HG02798 (cell line): Measurements from ENCODE around the gene IFT22.
A peak's percentile ranks its signal among the peaks of the same experiment; 100 is the strongest.
"Not testable (repeated sequence)": the region's sequence is repeated elsewhere in the genome, so short reads cannot be mapped to it uniquely, and the experiment has no call there.

Experiments
- ATAC-seq: cut with Tn5 transposase; IDR thresholded peaks from one replicate; pipeline ENCODE4 v1.9.1; 2021; ENCODE audit warnings: mild to moderate bottlenecking; ENCODE audit not compliant: unreplicated experiment, poor library complexity

IFT22 gene

DNA sequence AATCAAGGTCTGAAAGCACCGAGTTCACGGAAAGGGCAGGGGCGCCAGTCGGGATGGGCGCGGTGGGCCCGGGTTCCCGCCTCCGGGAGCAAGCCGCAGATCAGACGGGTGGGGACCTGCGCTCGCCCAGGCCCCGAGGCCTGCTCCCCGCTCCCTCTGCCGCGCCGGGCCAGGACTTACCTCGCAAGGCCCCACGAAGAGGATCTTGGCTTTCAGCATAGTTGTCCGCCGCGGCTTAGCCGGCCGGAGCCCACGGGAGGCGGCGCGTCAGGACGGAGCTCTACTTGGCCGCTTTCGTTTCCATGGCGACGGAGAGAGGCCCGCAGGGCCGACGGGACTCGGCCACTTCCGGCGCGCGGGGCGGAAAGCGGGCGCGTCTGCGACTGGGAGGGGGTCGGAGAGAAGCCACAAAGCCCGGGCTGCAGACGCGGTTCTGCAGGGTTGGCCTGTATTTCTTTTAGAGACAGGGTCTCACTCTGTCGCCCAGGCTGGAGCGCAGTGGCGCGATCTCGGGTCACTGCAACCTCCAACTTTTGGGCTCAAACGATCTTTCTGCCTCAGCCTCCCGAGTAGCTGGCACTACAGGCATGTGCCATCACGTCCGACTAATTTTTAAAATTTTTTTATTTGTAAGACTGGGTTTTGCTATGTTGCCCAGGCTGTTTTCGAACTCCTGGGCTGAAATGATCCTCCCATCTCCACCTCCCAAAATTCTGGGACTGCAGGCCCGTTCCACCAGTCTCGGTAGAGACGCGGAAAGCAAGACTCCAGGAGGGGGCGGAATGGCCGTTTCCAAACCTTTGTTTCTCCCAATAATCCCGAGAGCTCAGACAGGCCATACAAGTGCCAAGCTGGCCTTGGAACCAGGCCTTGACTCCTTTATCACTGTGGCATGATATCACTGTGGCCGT, at the start of gene IFT22:
IFT22 (minus strand) TSS at position 322 of the 911 bp plus-strand sequence; CDS start at position 219, 103 bp downstream.
- ATAC-seq: peak; percentile 99

- ATAC-seq: no peak
Observed at GRCh38 chr7:101370836-101371235, 49.2 kb upstream of the IFT22 start.

DNA sequence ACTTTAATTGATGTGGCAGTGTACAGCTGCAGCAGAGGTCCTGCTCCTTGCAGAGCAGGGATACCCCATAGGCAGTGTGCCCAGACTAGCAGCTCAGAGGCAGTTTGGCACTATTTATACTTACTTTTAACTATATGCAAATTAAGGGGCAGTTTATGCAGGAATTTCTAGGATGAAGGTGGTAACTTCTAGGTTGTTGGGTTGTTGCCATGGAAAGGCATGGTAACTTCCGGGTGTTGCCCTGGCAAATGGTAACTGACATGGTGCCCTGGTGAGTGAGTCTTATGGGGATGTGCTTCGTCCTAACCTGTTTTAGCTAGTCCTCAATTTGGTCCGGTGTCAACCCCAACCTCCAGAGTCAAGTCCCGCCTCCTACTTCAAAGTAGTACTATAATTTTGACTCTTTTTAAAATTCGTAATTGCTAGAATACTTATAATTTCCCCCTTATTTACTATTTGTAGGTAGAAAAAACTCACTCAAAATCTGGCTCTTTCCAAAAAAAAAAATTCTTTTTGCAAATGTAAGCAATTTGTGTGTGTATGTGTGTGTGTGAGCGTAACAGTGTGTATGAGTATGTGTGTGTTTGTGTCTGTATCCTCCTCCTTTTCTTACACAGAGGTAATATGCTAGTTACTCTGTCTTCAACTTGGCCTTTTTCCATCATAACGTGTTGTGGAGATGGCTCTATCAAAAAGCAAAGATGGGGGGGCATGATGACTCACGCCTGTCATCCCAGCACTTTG, 47.0 kb upstream of the IFT22 start:
- ATAC-seq: no peak

DNA sequence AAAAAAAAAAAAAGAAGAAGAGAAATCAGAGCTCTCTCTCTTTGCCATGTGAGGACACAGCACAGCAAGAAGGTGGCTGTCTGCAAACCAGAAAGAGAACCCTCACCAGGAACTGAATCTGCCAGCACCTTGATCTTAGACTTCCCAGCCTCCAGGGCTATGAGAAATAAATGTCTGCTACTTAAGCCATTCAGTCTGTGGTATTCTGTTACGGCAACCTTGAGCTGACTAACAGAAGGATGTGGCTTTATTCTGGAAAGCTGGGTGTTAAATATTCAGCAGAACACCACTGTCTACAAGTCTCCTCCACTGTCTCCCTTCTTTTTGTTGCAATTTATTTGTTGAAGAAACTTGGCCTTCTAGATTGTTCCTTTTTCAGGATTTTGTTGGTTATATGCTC, 46.1 kb upstream of the IFT22 start:
- ATAC-seq: no peak

DNA sequence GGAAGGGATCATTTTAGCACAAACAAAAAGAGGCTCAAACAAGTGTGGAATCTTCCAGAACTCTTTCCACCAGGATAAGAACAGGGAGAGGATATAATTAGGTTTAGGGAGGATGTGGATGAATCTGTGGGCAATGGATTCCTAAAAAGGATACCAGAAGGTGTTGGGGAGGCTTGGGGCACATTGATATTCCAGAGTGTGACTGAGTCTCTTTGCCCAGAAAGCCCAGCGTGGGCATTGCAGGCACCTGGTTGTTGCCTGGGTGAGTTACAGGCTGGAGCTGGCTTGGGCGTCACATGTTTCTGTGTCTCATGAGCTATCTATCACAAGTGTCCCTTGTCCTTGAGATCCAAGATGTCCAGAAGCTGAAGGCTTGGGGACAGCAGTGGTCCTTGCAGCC, 44.3 kb upstream of the IFT22 start:
- ATAC-seq: no peak

GRCh38 chr7:101363734-101364374, 42.2 kb upstream of the IFT22 start:
- peak; percentile 73 for ATAC-seq

DNA sequence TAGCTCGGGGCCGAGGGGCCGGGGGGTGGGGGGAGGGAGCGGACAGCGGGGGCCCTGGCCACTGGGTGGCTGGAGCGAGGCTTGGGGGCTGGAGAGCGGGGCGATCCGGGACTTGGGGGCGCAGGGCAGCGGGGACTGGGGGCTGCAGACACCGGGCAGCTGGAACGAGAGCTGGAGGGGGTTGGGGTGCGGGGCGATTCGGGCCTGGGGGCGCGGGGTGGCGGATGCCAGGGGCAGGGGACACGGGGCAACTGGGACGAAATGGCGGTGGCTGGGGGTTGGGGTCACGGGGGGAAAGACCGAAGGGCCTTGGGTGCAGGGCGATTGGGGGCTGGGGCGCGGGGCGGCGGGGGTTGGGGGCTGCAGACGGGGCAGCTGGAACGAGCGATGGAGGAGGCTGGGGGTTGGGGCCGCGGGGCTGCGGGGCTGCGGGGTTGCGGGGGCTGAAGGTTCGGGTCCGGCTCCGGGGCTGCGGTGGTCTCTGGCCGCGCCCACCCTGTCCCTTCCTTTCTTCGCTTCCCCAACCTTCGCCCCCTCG, 41.7 kb upstream of the IFT22 start:
- no peak for ATAC-seq

DNA sequence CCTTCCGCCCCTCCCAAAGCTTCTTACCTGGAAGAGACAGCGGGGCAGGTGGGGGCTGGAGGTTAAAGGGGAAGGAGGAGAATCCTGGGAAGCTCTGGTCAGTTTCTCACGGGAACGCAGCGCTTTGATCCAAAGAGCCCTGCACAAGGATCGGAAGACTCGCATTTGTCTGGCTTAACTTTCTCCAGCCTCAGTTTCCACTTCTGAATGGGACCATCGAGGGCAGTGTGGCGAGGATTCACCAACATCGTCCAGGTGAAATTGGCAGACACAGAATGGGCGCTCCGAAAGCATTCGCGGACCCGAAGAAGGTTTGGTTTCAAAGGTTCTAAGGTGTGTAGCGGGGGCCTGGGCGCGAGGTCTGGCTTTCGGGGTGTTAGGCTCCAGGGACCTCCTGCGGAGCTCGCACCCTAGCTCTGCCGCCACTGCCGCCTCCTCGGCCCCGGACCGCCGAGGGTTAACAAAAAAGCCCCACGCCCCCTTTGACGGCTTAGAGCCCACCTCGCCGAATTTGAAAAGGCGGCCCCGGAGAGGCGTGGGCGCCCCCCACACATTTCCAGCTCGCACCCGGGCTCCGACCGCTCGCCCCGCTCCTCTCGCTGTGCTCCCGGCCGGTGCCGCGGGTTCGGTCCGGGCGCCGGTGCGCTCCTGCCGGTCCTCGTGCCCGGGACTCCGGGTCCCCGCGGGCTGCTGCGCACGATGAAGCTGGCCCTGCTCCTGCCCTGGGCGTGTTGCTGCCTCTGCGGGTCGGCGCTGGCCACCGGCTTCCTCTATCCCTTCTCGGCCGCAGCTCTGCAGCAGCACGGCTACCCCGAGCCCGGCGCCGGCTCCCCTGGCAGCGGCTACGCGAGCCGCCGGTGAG, 41.0 kb upstream of the IFT22 start, which contains the start of gene COL26A1:
COL26A1 (plus strand) TSS at position 542 of the 862 bp plus-strand sequence; CDS start at position 700, 158 bp downstream.
- ATAC-seq: no peak

GRCh38 chr7:101357433-101357832, 35.8 kb upstream of the IFT22 start:
- ATAC-seq: no peak

- ATAC-seq: no peak
Observed at GRCh38 chr7:101352920-101353308, 31.3 kb upstream of the IFT22 start.

DNA sequence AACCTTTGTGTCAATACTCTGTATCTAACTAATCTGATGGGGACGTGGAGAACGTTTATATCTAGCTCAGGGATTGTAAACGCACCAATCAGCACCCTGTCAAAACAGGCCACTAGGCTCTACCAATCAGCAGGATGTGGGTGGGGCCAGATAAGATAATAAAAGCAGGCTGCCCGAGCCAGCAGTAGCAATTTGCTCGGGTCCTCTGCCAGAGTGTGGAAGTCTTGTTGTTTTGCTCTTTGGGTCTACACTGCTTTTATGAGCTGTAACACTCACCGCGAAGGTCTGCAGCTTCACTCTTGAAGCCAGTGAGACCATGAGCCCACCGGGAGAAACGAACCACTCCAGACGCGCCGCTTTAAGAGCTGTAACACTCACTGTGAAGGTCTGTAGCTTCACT, 27.7 kb upstream of the IFT22 start:
- ATAC-seq: not testable (repeated sequence)

GRCh38 chr7:101348456-101349067, 26.9 kb upstream of the IFT22 start:
- ATAC-seq: not testable (repeated sequence)

DNA sequence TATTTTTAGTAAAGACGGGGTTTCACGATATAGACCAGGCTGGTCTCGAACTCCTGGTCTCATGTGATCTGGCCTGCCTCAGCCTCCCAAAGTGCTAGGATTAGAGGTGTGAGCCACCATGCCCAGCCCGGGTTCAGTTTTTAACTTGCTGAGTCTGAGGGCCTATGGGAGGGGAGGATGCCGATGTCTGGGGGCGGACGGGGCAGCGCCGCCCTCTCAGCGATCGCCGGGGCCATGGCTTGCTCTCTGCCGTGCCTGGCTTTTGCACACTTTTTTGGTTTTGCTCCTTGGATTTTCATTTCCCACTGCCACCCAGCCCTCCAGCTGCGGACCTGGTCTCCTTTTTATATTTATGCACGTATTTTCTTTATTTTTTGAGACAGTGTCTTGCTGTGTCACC, 25.9 kb upstream of the IFT22 start:
- no peak for ATAC-seq

GRCh38 chr7:101342892-101343291, 21.3 kb upstream of the IFT22 start:
- no peak for ATAC-seq

DNA sequence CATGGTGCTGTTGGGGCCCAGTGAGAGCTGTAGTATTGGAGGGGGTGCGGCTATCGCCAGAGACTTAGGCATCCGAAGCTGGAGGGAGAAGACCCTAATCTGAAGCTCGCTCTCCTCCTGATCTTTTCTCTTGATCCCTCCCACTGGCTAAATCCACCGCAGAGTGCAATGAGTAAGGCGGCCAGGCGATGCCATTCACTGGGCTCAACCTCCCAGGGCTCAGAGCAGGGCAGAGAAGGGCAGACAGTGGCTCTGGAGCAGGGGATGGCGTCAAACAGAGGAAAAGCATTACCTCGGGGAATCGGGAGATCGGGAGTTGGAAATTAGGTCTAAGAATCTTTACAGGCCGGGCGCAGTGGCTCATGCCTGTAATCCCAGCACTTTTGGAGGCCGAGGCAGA, 18.8 kb upstream of the IFT22 start:
- no peak for ATAC-seq

- no peak for ATAC-seq
Observed at GRCh38 chr7:101333912-101334311, 12.3 kb upstream of the IFT22 start.

GRCh38 chr7:101332026-101332425, 10.4 kb upstream of the IFT22 start:
- no peak for ATAC-seq

GRCh38 chr7:101330011-101330484, 8.4 kb upstream of the IFT22 start:
- ATAC-seq: no peak

GRCh38 chr7:101328159-101328558, 6.5 kb upstream of the IFT22 start:
- ATAC-seq: no peak
